Measurements from ENCODE around the gene CTNNA1. TPM values are rescaled to one million over a fixed set of nuclear protein-coding genes. Genes with fewer than 3 reads are reported as not detected.

Gene CTNNA1
- total RNA-seq, 2 donors from 2014 or later = 13.7 to 20.9 TPM

GRCh38 chr5:138968601-138969000, 215.4 kb downstream of the CTNNA1 start:
- DNase-seq (no peak), ATAC-seq (no peak)
- Mint-ChIP-seq H3K27ac (peak overlapping the region; percentile 24), H3K27me3 (no peaks in the 10 kb centered on the region), H3K4me3 (no peak overlapping the region), H3K36me3 (ENCODE audit: low read depth) (no peaks in the 10 kb centered on the region), H3K4me1 (peaks cover 5% of the 10 kb centered on the region)
- peaks cover 2% of the 10 kb centered on the region for H3K9me3 ChIP-seq (ENCODE audit: control insufficient read depth, low read length, poor library complexity, severe bottlenecking)

- H3K27me3 Mint-ChIP-seq = no peaks in the 10 kb centered on the region
- peaks cover 5% of the 10 kb centered on the region for H3K4me1 Mint-ChIP-seq
- no peaks in the 10 kb centered on the region for H3K36me3 Mint-ChIP-seq (ENCODE audit: low read depth)
- H3K27ac Mint-ChIP-seq = no peak overlapping the region
- H3K9me3 ChIP-seq (ENCODE audit: control insufficient read depth, low read length, poor library complexity, severe bottlenecking) = peaks cover 1% of the 10 kb centered on the region
- no peak for DNase-seq
- no peak for ATAC-seq
- no peak overlapping the region for H3K4me3 Mint-ChIP-seq
Observed at GRCh38 chr5:138969323-138970002, 216.2 kb downstream of the CTNNA1 start.

GRCh38 chr5:138972230-138972629, 219.0 kb downstream of the CTNNA1 start:
- Mint-ChIP-seq H3K4me1 (peaks cover 7% of the 10 kb centered on the region), H3K27me3 (no peaks in the 10 kb centered on the region), H3K27ac (no peak overlapping the region), H3K4me3 (no peak overlapping the region), H3K36me3 (ENCODE audit: low read depth) (no peaks in the 10 kb centered on the region)
- no peak for DNase-seq
- no peak for ATAC-seq
- H3K9me3 ChIP-seq (ENCODE audit: control insufficient read depth, low read length, poor library complexity, severe bottlenecking) = no peaks in the 10 kb centered on the region

GRCh38 chr5:138972836-138973235, 219.6 kb downstream of the CTNNA1 start:
- no peak for DNase-seq
- H3K9me3 ChIP-seq (ENCODE audit: control insufficient read depth, low read length, poor library complexity, severe bottlenecking) = no peaks in the 10 kb centered on the region
- no peaks in the 10 kb centered on the region for H3K27me3 Mint-ChIP-seq
- no peak overlapping the region for H3K27ac Mint-ChIP-seq
- H3K4me3 Mint-ChIP-seq = no peak overlapping the region
- H3K36me3 Mint-ChIP-seq (ENCODE audit: low read depth) = no peaks in the 10 kb centered on the region
- H3K4me1 Mint-ChIP-seq = peaks cover 7% of the 10 kb centered on the region
- ATAC-seq = no peak

DNA sequence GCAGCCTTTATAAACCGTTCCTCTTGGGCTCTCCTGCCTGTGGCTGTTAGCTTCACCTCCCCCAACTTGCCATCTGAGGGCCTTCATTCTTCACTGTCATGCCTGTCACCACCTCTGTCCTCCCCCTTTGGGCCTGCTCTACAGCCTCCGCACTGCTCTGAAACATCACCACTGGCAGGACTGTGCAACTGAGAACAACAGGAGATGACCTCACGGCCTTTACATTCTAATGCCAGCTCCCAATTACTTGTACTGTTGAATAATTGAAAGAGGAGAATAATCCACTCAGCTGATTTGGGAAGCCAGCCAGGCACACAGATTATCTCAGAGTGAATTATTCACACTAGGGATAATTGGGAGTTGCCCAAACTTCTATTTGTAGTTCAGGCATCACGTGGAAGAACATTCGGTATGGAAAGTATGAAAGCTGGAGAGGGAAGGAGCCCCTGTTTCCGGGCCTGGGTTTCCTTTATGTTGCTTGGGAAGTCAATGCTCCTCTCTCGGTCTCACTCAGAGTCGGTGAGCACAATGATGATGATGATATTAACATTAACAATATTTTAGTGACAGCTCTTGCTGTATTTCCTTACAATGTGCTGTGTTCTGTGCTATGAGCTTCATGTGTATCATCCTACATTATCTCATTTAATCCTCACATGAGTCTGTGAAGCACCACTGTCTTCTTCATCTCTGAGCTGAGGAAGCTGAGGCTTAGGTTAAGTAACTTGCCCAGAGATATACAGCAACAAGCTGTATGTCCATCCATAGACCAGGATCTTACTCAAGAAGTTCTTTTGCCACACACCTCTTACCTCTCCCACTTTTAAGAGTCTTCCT, 221.2 kb downstream of the CTNNA1 start:
- Mint-ChIP-seq H3K4me3 (no peak overlapping the region), H3K4me1 (peaks cover 2% of the 10 kb centered on the region)
- no peak for DNase-seq

DNA sequence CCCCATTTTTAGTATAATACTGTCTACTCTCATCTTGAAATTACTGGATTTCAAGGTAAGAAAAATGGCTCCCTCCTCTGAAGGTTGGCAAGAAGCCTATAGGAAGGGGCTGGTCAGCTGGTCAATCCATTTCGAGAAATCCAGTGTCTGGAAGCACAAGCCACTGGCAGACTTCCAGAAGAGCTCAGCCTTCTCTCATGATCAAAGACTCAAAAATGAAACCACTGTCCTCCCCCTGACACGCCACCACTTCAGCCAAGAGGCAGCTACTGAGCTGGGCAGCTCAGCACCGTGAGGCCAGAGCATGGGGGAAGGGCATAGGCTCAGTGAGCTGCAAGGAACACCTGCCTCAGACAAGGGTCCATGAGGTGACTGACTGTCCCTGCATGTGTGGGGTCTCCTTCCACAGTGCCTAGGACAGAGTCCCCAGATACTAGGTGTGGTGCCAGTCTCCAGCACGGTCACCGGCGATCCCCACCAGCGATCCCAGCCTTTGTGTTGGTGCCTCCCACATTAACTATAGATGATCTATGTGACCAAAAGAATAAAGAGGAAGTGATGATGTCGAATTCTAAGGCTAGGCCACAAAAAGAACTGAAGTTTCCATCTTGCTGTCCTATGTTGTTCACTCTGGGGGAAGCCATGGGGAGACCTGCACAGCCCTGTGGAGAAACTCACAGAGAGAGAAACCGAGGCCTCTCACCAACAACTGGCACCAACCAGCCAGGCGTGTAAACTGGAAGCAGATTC, 222.0 kb downstream of the CTNNA1 start:
- DNase-seq = no peak
- no peak for ATAC-seq
- H3K9me3 ChIP-seq (ENCODE audit: control insufficient read depth, low read length, poor library complexity, severe bottlenecking) = no peaks in the 10 kb centered on the region
- H3K4me1 Mint-ChIP-seq = peaks cover 10% of the 10 kb centered on the region
- no peak overlapping the region for H3K4me3 Mint-ChIP-seq
- H3K27ac Mint-ChIP-seq = no peak overlapping the region
- H3K36me3 Mint-ChIP-seq (ENCODE audit: low read depth) = no peaks in the 10 kb centered on the region
- no peaks in the 10 kb centered on the region for H3K27me3 Mint-ChIP-seq

More for the DNA sequence above, 221.2 kb downstream of the CTNNA1 start:
- Mint-ChIP-seq H3K36me3 (ENCODE audit: low read depth) (no peaks in the 10 kb centered on the region), H3K27ac (no peak overlapping the region), H3K27me3 (no peaks in the 10 kb centered on the region)
- H3K9me3 ChIP-seq (ENCODE audit: control insufficient read depth, low read length, poor library complexity, severe bottlenecking) = no peaks in the 10 kb centered on the region
- no peak for ATAC-seq

DNA sequence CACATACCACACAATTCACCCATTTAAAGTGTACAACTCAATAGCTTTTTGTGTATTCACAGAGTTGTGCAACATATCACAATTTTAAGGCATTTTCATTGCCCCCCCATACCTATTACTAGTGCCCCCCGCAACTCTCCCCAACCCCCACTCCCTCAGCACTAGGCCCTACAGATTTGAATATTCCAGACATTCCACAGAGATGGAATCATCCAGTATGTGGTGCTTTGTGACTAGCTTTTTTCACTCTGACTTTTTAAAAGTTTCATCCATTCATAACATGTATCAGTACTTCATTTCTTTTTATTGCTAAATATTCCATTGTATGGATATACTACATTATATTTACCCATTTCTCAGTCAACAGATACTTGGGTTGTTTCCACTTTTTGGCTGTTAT, 224.9 kb downstream of the CTNNA1 start:
- Mint-ChIP-seq H3K27me3 (no peaks in the 10 kb centered on the region), H3K27ac (no peak overlapping the region), H3K4me1 (peaks cover 31% of the 10 kb centered on the region), H3K4me3 (no peak overlapping the region), H3K36me3 (ENCODE audit: low read depth) (no peaks in the 10 kb centered on the region)
- H3K9me3 ChIP-seq (ENCODE audit: control insufficient read depth, low read length, poor library complexity, severe bottlenecking) = no peaks in the 10 kb centered on the region
- DNase-seq (no peak), ATAC-seq (no peak)

DNA sequence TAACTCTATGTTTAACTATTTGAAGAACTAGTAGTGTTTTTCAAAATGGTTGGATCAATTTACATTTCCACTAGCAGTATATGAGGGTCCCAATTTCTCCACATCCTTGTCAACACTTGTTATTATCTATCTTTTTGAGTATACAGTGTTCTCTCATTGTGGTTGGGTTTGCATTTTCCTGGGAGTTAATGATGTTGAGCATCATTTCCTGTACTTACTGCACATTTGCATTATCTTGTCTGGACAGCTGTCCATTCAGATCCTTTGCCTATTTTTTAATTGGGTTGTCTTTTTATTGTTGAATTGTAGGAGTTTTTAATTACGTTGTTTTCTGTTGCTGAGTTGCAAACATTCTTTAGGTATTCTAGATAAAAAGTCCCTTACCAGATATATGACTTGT, 225.4 kb downstream of the CTNNA1 start:
- Mint-ChIP-seq H3K27ac (no peak overlapping the region), H3K27me3 (no peaks in the 10 kb centered on the region), H3K4me1 (peaks cover 33% of the 10 kb centered on the region), H3K4me3 (no peak overlapping the region), H3K36me3 (ENCODE audit: low read depth) (no peaks in the 10 kb centered on the region)
- no peak for ATAC-seq
- no peaks in the 10 kb centered on the region for H3K9me3 ChIP-seq (ENCODE audit: control insufficient read depth, low read length, poor library complexity, severe bottlenecking)
- no peak for DNase-seq

DNA sequence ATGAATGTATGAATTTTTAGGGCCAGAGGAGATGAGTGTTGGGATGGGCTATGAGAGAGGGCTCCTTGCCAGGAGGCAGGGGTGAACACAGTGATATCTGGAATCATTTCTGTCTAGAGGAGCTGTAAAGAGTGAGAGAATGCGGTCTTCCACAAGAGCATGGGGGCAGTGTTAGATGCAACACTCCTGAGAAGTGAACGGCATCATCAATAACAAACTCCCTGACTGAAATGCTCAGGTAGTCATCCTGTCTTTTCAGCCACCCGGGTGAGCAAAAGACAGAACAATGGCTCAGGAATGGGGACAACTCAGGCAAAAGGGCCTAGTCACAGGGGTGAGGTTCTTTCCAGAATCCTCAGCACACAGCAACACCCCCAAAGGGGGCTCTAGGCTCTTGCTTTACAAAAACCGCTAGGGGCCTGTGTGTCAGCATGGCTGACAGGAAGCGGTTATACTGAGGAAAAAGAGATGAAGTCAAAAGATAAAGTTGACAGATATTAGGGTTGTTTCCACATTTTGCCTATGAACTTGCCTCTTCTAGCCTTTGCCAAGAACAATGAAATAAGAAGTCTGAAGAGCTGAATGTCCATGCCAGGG, 226.6 kb downstream of the CTNNA1 start:
- no peaks in the 10 kb centered on the region for H3K9me3 ChIP-seq (ENCODE audit: control insufficient read depth, low read length, poor library complexity, severe bottlenecking)
- no peaks in the 10 kb centered on the region for H3K36me3 Mint-ChIP-seq (ENCODE audit: low read depth)
- peak overlapping the region; percentile 1 for H3K4me3 Mint-ChIP-seq
- H3K27ac Mint-ChIP-seq = no peak overlapping the region
- DNase-seq (no peak), ATAC-seq (peak; percentile 55)
- no peaks in the 10 kb centered on the region for H3K27me3 Mint-ChIP-seq
- H3K4me1 Mint-ChIP-seq = peaks cover 34% of the 10 kb centered on the region

DNA sequence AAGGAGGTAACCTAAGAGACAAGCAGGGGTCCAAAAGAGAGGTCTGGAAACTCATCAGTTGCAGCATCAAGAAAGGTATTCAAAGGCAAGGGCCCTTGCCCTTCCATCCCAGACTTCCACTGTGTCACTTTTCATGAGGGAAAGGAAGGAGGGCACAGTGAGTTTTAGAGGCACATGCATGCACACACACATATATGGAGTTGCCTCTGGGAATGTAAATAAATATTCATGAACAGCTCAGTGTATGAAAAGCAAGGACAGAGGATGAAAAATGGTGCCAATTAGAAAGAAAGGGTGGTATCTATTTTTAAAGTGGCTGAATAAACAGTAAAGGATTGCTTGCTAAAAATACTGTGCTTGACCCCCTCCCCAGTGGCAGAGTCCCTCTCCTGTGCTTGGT, 227.2 kb downstream of the CTNNA1 start:
- peaks cover 34% of the 10 kb centered on the region for H3K4me1 Mint-ChIP-seq

GRCh38 chr5:138981131-138981530, 227.9 kb downstream of the CTNNA1 start:
- DNase-seq (no peak), ATAC-seq (no peak)
- H3K4me1 Mint-ChIP-seq = peaks cover 32% of the 10 kb centered on the region
- H3K4me3 Mint-ChIP-seq = no peak overlapping the region
- H3K9me3 ChIP-seq (ENCODE audit: control insufficient read depth, low read length, poor library complexity, severe bottlenecking) = no peaks in the 10 kb centered on the region
- H3K27ac Mint-ChIP-seq = peak overlapping the region; percentile 24
- H3K27me3 Mint-ChIP-seq = no peaks in the 10 kb centered on the region
- H3K36me3 Mint-ChIP-seq (ENCODE audit: low read depth) = no peaks in the 10 kb centered on the region

More for the DNA sequence above, 227.2 kb downstream of the CTNNA1 start:
- DNase-seq = no peak
- H3K27me3 Mint-ChIP-seq = no peaks in the 10 kb centered on the region
- H3K4me3 Mint-ChIP-seq = peak overlapping the region; percentile 1
- H3K27ac Mint-ChIP-seq = no peak overlapping the region
- ATAC-seq = no peak
- no peaks in the 10 kb centered on the region for H3K9me3 ChIP-seq (ENCODE audit: control insufficient read depth, low read length, poor library complexity, severe bottlenecking)
- H3K36me3 Mint-ChIP-seq (ENCODE audit: low read depth) = no peaks in the 10 kb centered on the region

DNA sequence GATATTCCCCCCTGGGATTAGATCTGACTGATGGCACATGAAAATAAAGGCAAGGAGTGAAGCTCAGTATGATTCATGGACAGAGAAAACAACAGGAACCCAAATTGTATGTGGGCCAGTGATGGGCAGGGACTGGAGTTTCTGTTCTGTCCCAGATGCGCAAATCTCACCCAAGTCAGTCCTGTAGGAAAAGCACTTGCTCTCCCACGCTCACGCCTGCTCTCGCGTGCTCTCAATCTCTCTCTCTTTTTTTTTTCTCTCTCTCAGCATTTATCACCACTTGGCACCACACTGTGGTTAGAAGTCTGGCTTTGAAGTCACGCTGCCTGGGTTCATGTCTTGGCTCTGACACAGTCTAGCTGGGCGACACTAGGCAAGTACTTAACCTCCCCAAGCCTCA, 228.4 kb downstream of the CTNNA1 start:
- H3K9me3 ChIP-seq (ENCODE audit: control insufficient read depth, low read length, poor library complexity, severe bottlenecking) = no peaks in the 10 kb centered on the region
- ATAC-seq = peak; percentile 64
- Mint-ChIP-seq H3K4me1 (peaks cover 32% of the 10 kb centered on the region), H3K36me3 (ENCODE audit: low read depth) (no peaks in the 10 kb centered on the region), H3K27ac (peak overlapping the region; percentile 24), H3K4me3 (peak overlapping the region; percentile 52), H3K27me3 (no peaks in the 10 kb centered on the region)
- no peak for DNase-seq

- no peak overlapping the region for H3K27ac Mint-ChIP-seq
- no peak for DNase-seq
- H3K27me3 Mint-ChIP-seq = no peaks in the 10 kb centered on the region
- H3K4me3 Mint-ChIP-seq = no peak overlapping the region
- H3K36me3 Mint-ChIP-seq (ENCODE audit: low read depth) = no peaks in the 10 kb centered on the region
- H3K4me1 Mint-ChIP-seq = peaks cover 32% of the 10 kb centered on the region
- H3K9me3 ChIP-seq (ENCODE audit: control insufficient read depth, low read length, poor library complexity, severe bottlenecking) = no peaks in the 10 kb centered on the region
- no peak for ATAC-seq
Observed at GRCh38 chr5:138983984-138984383, 230.8 kb downstream of the CTNNA1 start.

Measured in T-helper 17 cell (primary cell).